ENCODE results near the gene BMI1. TPM values are rescaled to one million over a fixed set of nuclear protein-coding genes. Genes with fewer than 3 reads are reported as not detected.

The BMI1 gene
- total and polyA plus RNA-seq, 3 donors from 2014 or later, result 56.3 to 120 (median 111) TPM

- H3K27ac ChIP-seq, result no peak overlapping the region
- no peak for TF ChIP-seq POLR2A (IDR thresholded peaks at IDR 0.05)
- no peak for TF ChIP-seq CTCF (IDR thresholded peaks at IDR 0.05)
- no peak for DNase-seq
- no peaks in the 10 kb centered on the region for H3K36me3 ChIP-seq (ENCODE audit: low read depth, missing control alignments)
- no peaks in the 10 kb centered on the region for H3K9me3 ChIP-seq
- no peaks in the 10 kb centered on the region for H3K27me3 ChIP-seq
- no peak overlapping the region for H3K4me3 ChIP-seq
- H3K4me1 ChIP-seq, result peaks cover 12% of the 10 kb centered on the region
- intact Hi-C loops (cut with DNase I; ENCODE audit: low total_unique reads), result no loop called here
- 62 to 82% methylated on average over 3 of the region's 3 CpGs for WGBS, 2 donors
These were observed 53.7 kb downstream of the BMI1 start for GRCh38 chr10:22374489-22375126.

DNA sequence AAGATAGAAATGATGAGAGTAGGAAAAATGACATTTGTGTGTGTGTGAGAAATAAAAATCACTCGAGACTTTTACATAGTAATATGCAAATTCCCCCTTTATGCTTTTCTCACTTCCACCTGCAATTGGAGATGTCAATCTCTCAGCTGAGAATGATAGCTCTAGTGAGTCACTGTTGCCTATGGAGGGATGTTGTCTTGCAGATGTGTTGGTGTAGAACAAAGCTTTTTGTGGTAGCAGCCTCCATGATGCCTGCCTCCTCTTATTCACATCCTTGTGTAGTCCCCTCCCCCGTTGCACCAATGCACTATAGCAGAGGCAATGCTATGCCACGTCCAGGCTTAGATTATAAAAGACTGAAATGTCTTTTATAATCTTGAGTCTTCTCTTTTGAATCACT, 58.2 kb downstream of the BMI1 start:
- intact Hi-C loops (cut with DNase I; ENCODE audit: low total_unique reads), result no loop called here
- Histone ChIP-seq H3K27me3 (no peaks in the 10 kb centered on the region), H3K4me3 (no peak overlapping the region), H3K9me3 (no peaks in the 10 kb centered on the region), H3K27ac (no peak overlapping the region), H3K4me1 (peaks cover 5% of the 10 kb centered on the region), H3K36me3 (ENCODE audit: low read depth, missing control alignments) (no peaks in the 10 kb centered on the region)
- no peak for DNase-seq
- WGBS, 2 donors, result 85 to 91% methylated on average over 3 of the region's 3 CpGs
- TF ChIP-seq POLR2A (IDR thresholded peaks at IDR 0.05), result no peak
- TF ChIP-seq CTCF (IDR thresholded peaks at IDR 0.05), result no peak

Small RNA genes within 50 kb of the gene (small RNA-seq; reads per million reads assigned to genes)
- gene AL158211.3, result 0 reads per million in 2 donors

Other genes starting within 250 kb of the BMI1 start
- gene EBLN1, start 103.1 kb upstream of the BMI1 start, total RNA-seq, result 1 to 10 TPM; 1.4 to 4.7 TPM
- gene EBLN1, start 103.1 kb upstream of the BMI1 start, polyA plus RNA-seq (ENCODE audit: insufficient read depth, low read depth, low replicate concordance), result 3.5 TPM
- 10 to 100 TPM; 40.6 to 42.5 TPM for gene COMMD3, start 4.7 kb upstream of the BMI1 start, total RNA-seq
- 70.2 TPM for gene COMMD3, start 4.7 kb upstream of the BMI1 start, polyA plus RNA-seq (ENCODE audit: insufficient read depth, low read depth, low replicate concordance)
- 100 to 1,000 TPM in 1 of 2 donors, 10 to 100 TPM in 1; 77.4 to 103 TPM for gene SPAG6, start 24.4 kb downstream of the BMI1 start, total RNA-seq
- gene SPAG6, start 24.4 kb downstream of the BMI1 start, polyA plus RNA-seq (ENCODE audit: insufficient read depth, low read depth, low replicate concordance), result 258 TPM

Data from testis (tissue), 3 donors.